ENCODE measurements around the gene IGF2R. TPM values are rescaled to one million over a fixed set of nuclear protein-coding genes. Genes with fewer than 3 reads are reported as not detected.

The IGF2R gene
- total and polyA plus RNA-seq, 2 experiments from 2014 or later, result 8.1 to 30.9 TPM

- TF ChIP-seq EZH2 (IDR thresholded peaks at IDR 0.05; ENCODE audit: insufficient read depth, poor library complexity, severe bottlenecking), result no peak
- TF ChIP-seq EZH2phosphoT487 (IDR thresholded peaks at IDR 0.05; ENCODE audit: insufficient read depth, low read depth), result no peak
- 89 to 98% methylated on average over 2 of the region's 2 CpGs for WGBS, 2 experiments (ENCODE audit: low coverage in 1 of 2, low lambda C conversion rate in 2 of 2, missing lambda C conversion rate in 2 of 2)
- H4K20me1 ChIP-seq (ENCODE audit: insufficient read depth), result no peaks in the 10 kb centered on the region
- no peaks in the 10 kb centered on the region for H3K9me2 ChIP-seq (ENCODE audit: insufficient read depth)
- no peak overlapping the region for H2AFZ ChIP-seq
- peaks cover 25% of the 10 kb centered on the region for H3K36me3 ChIP-seq (ENCODE audit: low read depth)
- no peaks in the 10 kb centered on the region for H3K79me2 ChIP-seq (ENCODE audit: insufficient read depth)
- no peak overlapping the region for H3K9ac ChIP-seq
- H3K27me3 ChIP-seq (replicated peaks; ENCODE audit: insufficient read depth), result no peaks in the 10 kb centered on the region
- no peaks in the 10 kb centered on the region for H3K9me3 ChIP-seq (ENCODE audit: low read depth)
- H3K4me3 ChIP-seq, result no peak overlapping the region
- no peak overlapping the region for H3K4me2 ChIP-seq (ENCODE audit: unreplicated experiment)
- no peaks in the 10 kb centered on the region for H3F3A ChIP-seq (ENCODE audit: insufficient read depth)
- DNase-seq, result no peak
- in situ Hi-C loops (cut with MboI), result no loop called here
- no peak overlapping the region for H3K27ac ChIP-seq
- no peaks in the 10 kb centered on the region for H3K4me1 ChIP-seq (ENCODE audit: insufficient read depth)
Observed at GRCh38 chr6:160051390-160051789, 82.5 kb downstream of the IGF2R start.

DNA sequence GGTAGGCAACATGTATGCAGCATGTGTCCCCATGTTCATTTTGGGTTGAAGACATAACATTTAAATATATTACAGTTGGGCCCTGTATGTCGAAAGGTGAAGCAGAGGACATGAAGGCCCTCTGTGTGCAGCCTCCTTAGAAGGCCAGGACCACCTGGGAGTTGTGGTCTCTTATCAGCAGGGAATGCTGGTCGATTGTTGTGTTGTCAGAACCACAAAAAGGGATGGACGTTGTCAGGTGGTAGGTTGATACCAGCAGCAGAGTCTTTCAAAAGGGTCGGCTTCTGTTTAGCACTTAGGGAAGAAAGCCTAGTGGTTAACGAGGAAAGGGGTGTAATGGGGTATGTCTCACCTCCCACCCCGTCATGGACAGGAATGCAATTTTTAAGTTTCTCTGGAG is 85.4 kb downstream of the IGF2R start:
- peaks cover 21% of the 10 kb centered on the region for H3K36me3 ChIP-seq (ENCODE audit: low read depth)

GRCh38 chr6:160054913-160055312 is 86.0 kb downstream of the IGF2R start:
- Histone ChIP-seq H3K9me2 (ENCODE audit: insufficient read depth) (no peaks in the 10 kb centered on the region), H3K4me3 (no peak overlapping the region), H3F3A (ENCODE audit: insufficient read depth) (no peaks in the 10 kb centered on the region), H3K27ac (no peak overlapping the region), H3K4me2 (ENCODE audit: unreplicated experiment) (no peak overlapping the region), H3K4me1 (ENCODE audit: insufficient read depth) (no peaks in the 10 kb centered on the region), H3K9me3 (ENCODE audit: low read depth) (no peaks in the 10 kb centered on the region), H2AFZ (no peak overlapping the region), H3K79me2 (ENCODE audit: insufficient read depth) (no peaks in the 10 kb centered on the region), H4K20me1 (ENCODE audit: insufficient read depth) (no peaks in the 10 kb centered on the region), H3K27me3 (replicated peaks; ENCODE audit: insufficient read depth) (no peaks in the 10 kb centered on the region), H3K36me3 (ENCODE audit: low read depth) (peaks cover 17% of the 10 kb centered on the region), H3K9ac (no peak overlapping the region)
- DNase-seq, result no peak
- WGBS, 2 experiments (ENCODE audit: low coverage in 1 of 2, low lambda C conversion rate in 2 of 2, missing lambda C conversion rate in 2 of 2), result 87 to 92% methylated on average over 7 of the region's 7 CpGs
- in situ Hi-C loops (cut with MboI), result no loop called here
- no peak for TF ChIP-seq EZH2 (IDR thresholded peaks at IDR 0.05; ENCODE audit: insufficient read depth, poor library complexity, severe bottlenecking)
- no peak for TF ChIP-seq EZH2phosphoT487 (IDR thresholded peaks at IDR 0.05; ENCODE audit: insufficient read depth, low read depth)

More for the DNA sequence above, 85.4 kb downstream of the IGF2R start:
- no peaks in the 10 kb centered on the region for H3K9me2 ChIP-seq (ENCODE audit: insufficient read depth)
- no peaks in the 10 kb centered on the region for H3K4me1 ChIP-seq (ENCODE audit: insufficient read depth)
- no peaks in the 10 kb centered on the region for H3F3A ChIP-seq (ENCODE audit: insufficient read depth)
- H2AFZ ChIP-seq, result no peak overlapping the region
- DNase-seq, result no peak
- no peak overlapping the region for H3K9ac ChIP-seq
- in situ Hi-C loops (cut with MboI), result no loop called here
- H3K4me2 ChIP-seq (ENCODE audit: unreplicated experiment), result no peak overlapping the region
- H4K20me1 ChIP-seq (ENCODE audit: insufficient read depth), result no peaks in the 10 kb centered on the region
- no peaks in the 10 kb centered on the region for H3K79me2 ChIP-seq (ENCODE audit: insufficient read depth)
- TF ChIP-seq EZH2phosphoT487 (IDR thresholded peaks at IDR 0.05; ENCODE audit: insufficient read depth, low read depth), result no peak
- no peak for TF ChIP-seq EZH2 (IDR thresholded peaks at IDR 0.05; ENCODE audit: insufficient read depth, poor library complexity, severe bottlenecking)
- WGBS, 2 experiments (ENCODE audit: low coverage in 1 of 2, low lambda C conversion rate in 2 of 2, missing lambda C conversion rate in 2 of 2), result 95% methylated on average over 6 of the region's 6 CpGs
- H3K4me3 ChIP-seq, result no peak overlapping the region
- H3K9me3 ChIP-seq (ENCODE audit: low read depth), result no peaks in the 10 kb centered on the region
- H3K27me3 ChIP-seq (replicated peaks; ENCODE audit: insufficient read depth), result no peaks in the 10 kb centered on the region
- H3K27ac ChIP-seq, result no peak overlapping the region

DNA sequence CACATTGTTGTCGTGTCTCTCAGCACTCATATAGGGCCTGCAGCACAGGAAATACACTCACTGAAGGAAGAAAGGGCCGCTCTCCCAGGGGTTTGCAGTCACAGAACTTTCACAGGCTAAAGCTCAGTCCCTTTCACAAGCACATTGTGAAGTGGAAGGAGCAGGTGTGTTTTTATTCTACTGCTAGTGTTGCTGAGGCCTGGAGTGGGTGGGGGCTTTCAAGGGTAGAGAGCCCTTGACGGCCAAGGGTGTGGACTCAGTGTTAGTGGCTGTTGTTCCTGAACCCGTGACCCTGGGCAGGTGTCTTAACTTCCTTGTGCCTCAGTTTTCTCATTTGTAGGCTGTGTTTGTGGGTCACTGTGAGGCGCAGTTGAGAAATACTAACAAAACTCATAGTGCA is 86.5 kb downstream of the IGF2R start:
- TF ChIP-seq EZH2phosphoT487 (IDR thresholded peaks at IDR 0.05; ENCODE audit: insufficient read depth, low read depth) (no peak), EZH2 (IDR thresholded peaks at IDR 0.05; ENCODE audit: insufficient read depth, poor library complexity, severe bottlenecking) (no peak)
- 97% methylated on average over 5 of the region's 5 CpGs for WGBS, 2 experiments (ENCODE audit: low coverage in 1 of 2, low lambda C conversion rate in 2 of 2, missing lambda C conversion rate in 2 of 2)
- Histone ChIP-seq H3K9me2 (ENCODE audit: insufficient read depth) (no peaks in the 10 kb centered on the region), H3K36me3 (ENCODE audit: low read depth) (peaks cover 17% of the 10 kb centered on the region), H3K9me3 (ENCODE audit: low read depth) (no peaks in the 10 kb centered on the region), H3K9ac (no peak overlapping the region), H4K20me1 (ENCODE audit: insufficient read depth) (no peaks in the 10 kb centered on the region), H3K4me2 (ENCODE audit: unreplicated experiment) (no peak overlapping the region), H3F3A (ENCODE audit: insufficient read depth) (no peaks in the 10 kb centered on the region), H3K27me3 (replicated peaks; ENCODE audit: insufficient read depth) (no peaks in the 10 kb centered on the region), H3K4me3 (no peak overlapping the region), H2AFZ (no peak overlapping the region), H3K79me2 (ENCODE audit: insufficient read depth) (no peaks in the 10 kb centered on the region), H3K27ac (no peak overlapping the region), H3K4me1 (ENCODE audit: insufficient read depth) (no peaks in the 10 kb centered on the region)
- DNase-seq, result no peak
- in situ Hi-C loops (cut with MboI), result no loop called here

DNA sequence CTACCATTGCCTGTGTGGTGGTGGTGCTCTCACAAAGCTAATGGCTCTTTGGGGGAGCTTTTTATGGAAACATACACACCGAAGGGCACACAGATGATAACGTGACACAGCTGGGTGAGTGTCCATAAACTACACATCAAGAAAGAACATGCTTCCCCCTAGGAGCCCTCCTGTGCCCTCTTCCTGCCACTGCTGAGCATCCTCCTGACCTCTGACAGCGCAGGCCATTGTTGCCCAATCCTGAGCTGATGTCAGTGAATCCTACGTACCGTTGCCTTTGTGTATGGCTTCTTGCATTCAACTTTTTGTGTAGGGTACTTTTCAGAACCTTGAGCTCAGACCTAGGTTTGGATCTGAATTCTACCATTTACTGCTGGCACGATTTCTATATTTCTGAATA is 86.9 kb downstream of the IGF2R start:
- no peak for DNase-seq
- no peaks in the 10 kb centered on the region for H4K20me1 ChIP-seq (ENCODE audit: insufficient read depth)
- no peak for TF ChIP-seq EZH2phosphoT487 (IDR thresholded peaks at IDR 0.05; ENCODE audit: insufficient read depth, low read depth)
- no peak for TF ChIP-seq EZH2 (IDR thresholded peaks at IDR 0.05; ENCODE audit: insufficient read depth, poor library complexity, severe bottlenecking)
- peaks cover 20% of the 10 kb centered on the region for H3K36me3 ChIP-seq (ENCODE audit: low read depth)
- H3K27me3 ChIP-seq (replicated peaks; ENCODE audit: insufficient read depth), result no peaks in the 10 kb centered on the region
- H3F3A ChIP-seq (ENCODE audit: insufficient read depth), result no peaks in the 10 kb centered on the region
- no peak overlapping the region for H3K27ac ChIP-seq
- H3K79me2 ChIP-seq (ENCODE audit: insufficient read depth), result no peaks in the 10 kb centered on the region
- in situ Hi-C loops (cut with MboI), result no loop called here
- H3K4me1 ChIP-seq (ENCODE audit: insufficient read depth), result no peaks in the 10 kb centered on the region
- H3K9me2 ChIP-seq (ENCODE audit: insufficient read depth), result no peaks in the 10 kb centered on the region
- no peak overlapping the region for H3K4me3 ChIP-seq
- H2AFZ ChIP-seq, result no peak overlapping the region
- WGBS, 2 experiments (ENCODE audit: low coverage in 1 of 2, low lambda C conversion rate in 2 of 2, missing lambda C conversion rate in 2 of 2), result 86 to 91% methylated on average over 6 of the region's 6 CpGs
- no peak overlapping the region for H3K9ac ChIP-seq
- no peaks in the 10 kb centered on the region for H3K9me3 ChIP-seq (ENCODE audit: low read depth)
- no peak overlapping the region for H3K4me2 ChIP-seq (ENCODE audit: unreplicated experiment)
